HG03439 (cell line): ENCODE results near the gene CNGA3.
"Not testable (repeated sequence)": the region's sequence is repeated elsewhere in the genome, so short reads cannot be mapped to it uniquely, and the experiment has no call there.

ENCODE experiments used
- ATAC-seq: cut with Tn5 transposase; IDR thresholded peaks from one replicate; pipeline ENCODE4 v1.9.1; 2021; ENCODE audit warnings: mild to moderate bottlenecking, moderate library complexity; ENCODE audit not compliant: unreplicated experiment

CNGA3 gene

GRCh38 chr2:98395977-98396376, 49.7 kb downstream of the CNGA3 start:
- no peak for ATAC-seq

GRCh38 chr2:98396745-98397355, 50.6 kb downstream of the CNGA3 start:
- ATAC-seq = no peak

- ATAC-seq = no peak
Observed at GRCh38 chr2:98399140-98399539, 52.9 kb downstream of the CNGA3 start.

- ATAC-seq = no peak
Observed at GRCh38 chr2:98403878-98404277, 57.6 kb downstream of the CNGA3 start.

GRCh38 chr2:98404556-98405250, 58.4 kb downstream of the CNGA3 start:
- ATAC-seq = no peak

GRCh38 chr2:98405301-98405700, 59.0 kb downstream of the CNGA3 start:
- ATAC-seq = no peak

- ATAC-seq = no peak
Observed at GRCh38 chr2:98408155-98408554, 61.9 kb downstream of the CNGA3 start.

DNA sequence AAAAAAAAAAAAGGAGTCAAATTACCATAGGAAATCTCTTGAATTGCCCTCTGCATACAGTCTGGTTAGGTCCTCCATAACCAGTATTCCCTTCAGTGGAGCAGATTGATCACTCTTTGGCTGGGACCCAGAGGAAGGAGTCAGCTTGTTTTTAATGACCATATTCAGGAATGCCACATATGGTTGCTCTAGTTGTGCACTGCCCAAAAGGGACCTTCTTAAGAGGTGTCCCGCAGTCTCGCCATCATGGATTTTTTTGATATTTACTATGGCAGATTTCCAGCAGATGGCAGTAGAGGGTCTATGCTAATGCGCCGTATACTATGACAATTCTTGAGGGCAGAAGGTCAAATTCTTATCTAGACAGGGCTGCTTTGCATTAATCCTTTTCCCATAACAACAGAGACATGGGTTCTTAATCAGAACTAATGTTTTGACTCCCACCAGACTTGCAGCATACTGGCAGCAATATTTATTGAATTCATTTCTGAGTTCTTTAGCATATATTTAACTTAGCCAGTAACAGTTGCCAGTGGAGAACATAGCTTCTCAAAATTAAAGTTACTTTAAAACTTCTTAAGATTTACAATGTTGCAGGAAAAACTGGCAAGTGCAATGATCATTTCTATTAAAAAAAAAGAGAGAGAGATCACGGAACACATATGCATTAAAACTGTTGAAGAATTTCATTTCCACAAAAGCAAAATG, 66.6 kb downstream of the CNGA3 start:
- ATAC-seq = peak; percentile 70

DNA sequence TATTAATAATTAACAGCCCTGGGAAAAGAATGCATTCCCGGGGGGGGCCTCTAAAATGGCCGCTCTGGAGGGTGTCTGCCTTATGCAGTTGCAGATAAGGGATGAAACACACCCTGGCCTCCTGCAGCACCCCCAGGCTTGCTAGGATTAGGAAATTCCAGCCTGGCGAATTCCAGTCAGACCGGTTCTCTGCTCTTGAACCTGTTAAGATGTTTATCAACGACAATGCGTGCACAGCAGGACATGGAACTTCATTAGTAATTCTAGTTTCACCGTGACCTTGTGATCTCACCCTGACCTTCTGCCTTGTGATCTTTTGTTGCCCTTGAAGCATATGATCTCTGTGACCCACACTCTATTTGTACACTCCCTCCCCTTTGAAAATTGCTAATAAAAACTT, 68.0 kb downstream of the CNGA3 start:
- ATAC-seq = not testable (repeated sequence)

- not testable (repeated sequence) for ATAC-seq
Observed at GRCh38 chr2:98415719-98416248, 69.5 kb downstream of the CNGA3 start.

DNA sequence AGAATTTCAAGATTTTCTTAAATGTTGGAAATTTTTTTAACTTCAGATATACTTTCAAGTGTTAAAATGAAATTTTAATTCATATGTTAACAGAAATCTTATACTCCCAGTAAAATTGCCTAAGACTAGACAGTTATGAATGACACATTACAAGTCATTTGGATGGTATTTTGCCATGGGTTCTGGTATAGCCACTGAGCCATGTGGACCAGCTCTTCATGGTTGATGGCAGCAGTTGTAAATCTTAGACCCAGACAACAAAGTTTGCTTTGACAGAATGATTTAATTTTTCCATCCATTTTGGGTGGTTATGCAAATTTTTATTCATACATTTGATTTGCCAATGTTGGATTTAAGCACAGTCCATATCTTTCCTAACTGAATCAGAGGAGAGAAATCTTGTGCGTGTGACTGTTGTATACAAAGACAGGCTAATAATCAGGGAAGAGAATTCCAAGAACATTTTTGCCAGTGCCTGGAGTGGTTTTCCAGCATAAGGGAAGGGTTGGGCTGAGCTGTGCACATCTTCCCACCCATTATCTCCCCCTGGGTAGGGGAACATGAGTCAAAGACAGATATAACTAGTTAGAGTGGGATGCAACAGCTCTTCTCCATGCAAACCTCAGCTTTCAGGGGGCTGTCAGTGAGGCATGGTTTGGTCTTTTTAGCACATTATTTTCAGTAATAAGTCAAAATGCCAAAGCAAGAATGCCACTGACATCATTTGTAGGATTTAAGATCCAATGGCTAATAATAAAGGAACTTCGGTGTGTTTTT, 70.3 kb downstream of the CNGA3 start:
- no peak for ATAC-seq

- no peak for ATAC-seq
Observed at GRCh38 chr2:98419544-98419943, 73.3 kb downstream of the CNGA3 start.

DNA sequence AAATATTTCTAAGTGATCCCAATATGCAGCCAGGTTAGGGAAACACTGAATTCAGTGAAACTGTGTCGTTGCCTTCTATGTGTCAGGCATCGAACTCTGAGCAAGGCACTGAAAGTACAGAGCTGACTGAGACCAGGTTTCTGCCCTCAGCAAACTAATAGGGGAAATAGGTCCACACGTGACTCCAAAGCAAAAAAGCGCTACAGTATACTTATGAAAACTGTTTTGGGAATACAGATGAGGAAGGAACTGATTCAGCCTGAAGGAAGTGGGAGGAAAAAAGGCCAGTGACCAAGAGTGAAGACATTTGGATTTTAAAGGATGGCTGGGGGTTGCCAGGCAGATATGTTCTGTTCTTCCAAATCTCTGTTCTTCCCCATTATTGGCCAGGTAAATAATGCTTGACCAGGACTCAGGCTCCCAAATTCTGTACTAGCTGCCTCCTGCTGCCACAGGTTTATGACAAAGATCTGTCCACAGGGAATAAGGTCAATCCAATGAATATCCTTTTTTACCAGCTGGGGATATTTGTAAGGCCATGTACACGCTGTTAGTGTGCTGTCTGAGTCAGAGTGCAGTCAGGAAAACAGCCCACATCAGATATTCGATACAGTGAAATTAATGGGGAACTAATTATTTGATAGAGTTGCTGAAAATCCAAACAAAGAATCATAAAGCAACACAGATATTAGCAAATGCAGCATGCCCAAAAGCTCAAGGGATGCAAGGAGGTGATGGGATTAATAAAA, 73.9 kb downstream of the CNGA3 start:
- ATAC-seq = no peak

- no peak for ATAC-seq
Observed at GRCh38 chr2:98422449-98422848, 76.2 kb downstream of the CNGA3 start.

GRCh38 chr2:98426771-98427170, 80.5 kb downstream of the CNGA3 start:
- no peak for ATAC-seq

- no peak for ATAC-seq
Observed at GRCh38 chr2:98432145-98432544, 85.9 kb downstream of the CNGA3 start.

GRCh38 chr2:98433363-98433964, 87.2 kb downstream of the CNGA3 start:
- no peak for ATAC-seq

GRCh38 chr2:98434492-98434891, 88.2 kb downstream of the CNGA3 start:
- ATAC-seq = no peak

GRCh38 chr2:98435670-98436069, 89.4 kb downstream of the CNGA3 start:
- not testable (repeated sequence) for ATAC-seq

GRCh38 chr2:98436734-98437133, 90.5 kb downstream of the CNGA3 start:
- ATAC-seq = no peak
